Activated naive CD8-positive, alpha-beta T cell treated with anti-CD3 and anti-CD28 coated beads, Interleukin-2, amount 10 ng/mL, durations not matched to agents 7 days and 5 days (primary cell): ENCODE results near the gene XPO6. TPM values are rescaled to one million over a fixed set of nuclear protein-coding genes. Genes with fewer than 3 reads are reported as not detected.
"Not testable (repeated sequence)": the region's sequence is repeated elsewhere in the genome, so short reads cannot be mapped to it uniquely, and the experiment has no call there.

ENCODE experiments used
- ATAC-seq: fragments of 150-1000 bp; cut with Tn5 transposase; one replicate; pipeline ENCODE4 v1.10.0; 2021; ENCODE audit warnings: low read depth, moderate library complexity
- POLR2A ChIA-PET: fragments of 350-600 bp; sonication (Branson Sonifier 250); formaldehyde crosslinking; loops from one replicate; lab custom pipeline; 2021; ENCODE audit warnings: antibody characterized with exemption; lab: Charles Lee
- DNase-seq: peaks from one replicate; pipeline ENCODE4 v3.0.0; 2021
- H3K27ac Mint-ChIP-seq: one replicate; pipeline ENCODE4 v1.8.0; 2022; ENCODE audit warnings: mild to moderate bottlenecking, mixed read lengths
- H3K27me3 Mint-ChIP-seq: one replicate; pipeline ENCODE4 v1.8.0; 2022; ENCODE audit warnings: mild to moderate bottlenecking, moderate library complexity, mixed read lengths
- H3K36me3 Mint-ChIP-seq: one replicate; pipeline ENCODE4 v1.8.0; 2021; ENCODE audit warnings: mild to moderate bottlenecking, mixed read lengths
- H3K4me1 Mint-ChIP-seq: one replicate; pipeline ENCODE4 v1.8.0; 2021; ENCODE audit warnings: mixed read lengths
- H3K4me3 Mint-ChIP-seq: one replicate; pipeline ENCODE4 v1.8.0; 2022; ENCODE audit warnings: mild to moderate bottlenecking, moderate library complexity, mixed read lengths
- H3K9me3 Mint-ChIP-seq: one replicate; pipeline ENCODE4 v1.8.0; 2021; ENCODE audit warnings: mixed read lengths
- total RNA-seq, 2 experiments: library from RNA; stranded (reverse); gene quantifications; one replicate each; pipeline ENCODE4 v1.2.3, GENCODE V29; 2021

XPO6 gene
- total RNA-seq = 100 to 1,000 TPM; 261 to 280 TPM

GRCh38 chr16:28211758-28212531 is at the start of gene XPO6:
Gene XPO6, minus strand, starts transcription at chr16:28211965. Its CDS starts 597 bp downstream, at chr16:28211368.
- peak within 1 kb of the TSS; percentile 95 for H3K27ac Mint-ChIP-seq
- H3K4me1 Mint-ChIP-seq = peaks cover 23% of the 10 kb centered on the region
- H3K27me3 Mint-ChIP-seq = no peaks in the 10 kb centered on the region
- peak within 1 kb of the TSS; percentile 97 for H3K4me3 Mint-ChIP-seq
- POLR2A ChIA-PET = interaction anchor here (0.8 to 6.9 kb wide), 15 partner anchors 13 to 79 kb away, joined by 3 to 71 read pairs (median 4); no protein-coding TSS in a partner anchor
- peak; percentile 100 for DNase-seq
- peaks cover 23% of the 10 kb centered on the region for H3K36me3 Mint-ChIP-seq
- ATAC-seq = peak; percentile 80
- peaks cover 1% of the 10 kb centered on the region for H3K9me3 Mint-ChIP-seq

- H3K9me3 Mint-ChIP-seq = no peaks in the 10 kb centered on the region
- POLR2A ChIA-PET = interaction anchor here (0.5 to 0.6 kb wide), 2 partner anchors 61 to 128 kb away, joined by 3 to 4 read pairs; no protein-coding TSS in a partner anchor
- peaks cover 11% of the 10 kb centered on the region for H3K27me3 Mint-ChIP-seq
- H3K27ac Mint-ChIP-seq = no peak overlapping the region
- H3K4me1 Mint-ChIP-seq = peaks cover 9% of the 10 kb centered on the region
- no peaks in the 10 kb centered on the region for H3K36me3 Mint-ChIP-seq
- no peak overlapping the region for H3K4me3 Mint-ChIP-seq
- ATAC-seq = no peak
- no peak for DNase-seq
Observed at GRCh38 chr16:28260193-28260592, 48.4 kb upstream of the XPO6 start.

GRCh38 chr16:28259781-28260150 is 48.0 kb upstream of the XPO6 start:
- no peak for DNase-seq
- peak overlapping the region; percentile 55 for H3K27ac Mint-ChIP-seq
- H3K9me3 Mint-ChIP-seq = no peaks in the 10 kb centered on the region
- H3K4me3 Mint-ChIP-seq = no peak overlapping the region
- no peaks in the 10 kb centered on the region for H3K36me3 Mint-ChIP-seq
- H3K27me3 Mint-ChIP-seq = peaks cover 7% of the 10 kb centered on the region
- no peak for ATAC-seq
- POLR2A ChIA-PET = interaction anchor here (0.5 kb wide), 1 partner anchor 128 kb away, joined by 4 read pairs; no protein-coding TSS in a partner anchor
- peaks cover 9% of the 10 kb centered on the region for H3K4me1 Mint-ChIP-seq

GRCh38 chr16:28259091-28259780 is 47.5 kb upstream of the XPO6 start:
- H3K4me3 Mint-ChIP-seq = no peak overlapping the region
- peak overlapping the region; percentile 55 for H3K27ac Mint-ChIP-seq
- DNase-seq = no peak
- peaks cover 7% of the 10 kb centered on the region for H3K27me3 Mint-ChIP-seq
- H3K9me3 Mint-ChIP-seq = no peaks in the 10 kb centered on the region
- no peaks in the 10 kb centered on the region for H3K36me3 Mint-ChIP-seq
- POLR2A ChIA-PET = interaction anchor here (0.5 kb wide), 1 partner anchor 127 kb away, joined by 4 read pairs; no protein-coding TSS in a partner anchor
- peak; percentile 74 for ATAC-seq
- H3K4me1 Mint-ChIP-seq = peaks cover 9% of the 10 kb centered on the region

- Mint-ChIP-seq H3K36me3 (no peaks in the 10 kb centered on the region), H3K27me3 (peaks cover 4% of the 10 kb centered on the region), H3K9me3 (no peaks in the 10 kb centered on the region), H3K4me3 (no peak overlapping the region), H3K27ac (no peak overlapping the region), H3K4me1 (peaks cover 9% of the 10 kb centered on the region)
- DNase-seq = no peak
- ATAC-seq = no peak
- POLR2A ChIA-PET = no interaction called here
Observed at GRCh38 chr16:28258567-28258966, 46.8 kb upstream of the XPO6 start.

- Mint-ChIP-seq H3K27ac (no peak overlapping the region), H3K4me1 (peaks cover 9% of the 10 kb centered on the region), H3K36me3 (no peaks in the 10 kb centered on the region), H3K9me3 (peaks cover 4% of the 10 kb centered on the region), H3K27me3 (peaks cover 3% of the 10 kb centered on the region), H3K4me3 (no peak overlapping the region)
- ATAC-seq (no peak), DNase-seq (no peak)
- POLR2A ChIA-PET = no interaction called here
Observed at GRCh38 chr16:28257256-28257655, 45.5 kb upstream of the XPO6 start.

GRCh38 chr16:28255838-28256237 is 44.1 kb upstream of the XPO6 start:
- Mint-ChIP-seq H3K4me1 (peaks cover 9% of the 10 kb centered on the region), H3K27me3 (peaks cover under 1% of the 10 kb centered on the region), H3K4me3 (no peak overlapping the region), H3K27ac (no peak overlapping the region), H3K36me3 (no peaks in the 10 kb centered on the region), H3K9me3 (peaks cover 7% of the 10 kb centered on the region)
- DNase-seq (no peak), ATAC-seq (no peak)
- POLR2A ChIA-PET = no interaction called here

GRCh38 chr16:28254158-28254557 is 42.4 kb upstream of the XPO6 start:
- Mint-ChIP-seq H3K4me3 (no peak overlapping the region), H3K27ac (no peak overlapping the region), H3K36me3 (no peaks in the 10 kb centered on the region), H3K27me3 (no peaks in the 10 kb centered on the region), H3K9me3 (peaks cover 7% of the 10 kb centered on the region), H3K4me1 (no peaks in the 10 kb centered on the region)
- DNase-seq = no peak
- POLR2A ChIA-PET = no interaction called here
- no peak for ATAC-seq

- H3K4me3 Mint-ChIP-seq = no peak overlapping the region
- no peak for DNase-seq
- POLR2A ChIA-PET = no interaction called here
- no peaks in the 10 kb centered on the region for H3K4me1 Mint-ChIP-seq
- no peak for ATAC-seq
- no peaks in the 10 kb centered on the region for H3K36me3 Mint-ChIP-seq
- H3K27ac Mint-ChIP-seq = no peak overlapping the region
- H3K9me3 Mint-ChIP-seq = peaks cover 7% of the 10 kb centered on the region
- no peaks in the 10 kb centered on the region for H3K27me3 Mint-ChIP-seq
Observed at GRCh38 chr16:28250999-28251398, 39.2 kb upstream of the XPO6 start.

- ATAC-seq, DNase-seq, POLR2A ChIA-PET, H3K27me3 Mint-ChIP-seq, H3K36me3 Mint-ChIP-seq, H3K4me3 Mint-ChIP-seq, H3K27ac Mint-ChIP-seq, H3K4me1 Mint-ChIP-seq, H3K9me3 Mint-ChIP-seq: not testable (repeated sequence)
Observed at GRCh38 chr16:28249483-28249882, 37.7 kb upstream of the XPO6 start.

- Mint-ChIP-seq H3K9me3 (peaks cover 2% of the 10 kb centered on the region), H3K36me3 (no peaks in the 10 kb centered on the region), H3K27ac (no peak overlapping the region), H3K4me3 (no peak overlapping the region), H3K4me1 (no peaks in the 10 kb centered on the region), H3K27me3 (peaks cover 2% of the 10 kb centered on the region)
- no peak for ATAC-seq
- DNase-seq = no peak
- POLR2A ChIA-PET = no interaction called here
Observed at GRCh38 chr16:28241924-28242323, 30.2 kb upstream of the XPO6 start.

GRCh38 chr16:28237754-28238357 is 26.1 kb upstream of the XPO6 start:
- Mint-ChIP-seq H3K27ac (no peak overlapping the region), H3K4me3 (no peak overlapping the region), H3K27me3 (peaks cover 5% of the 10 kb centered on the region), H3K36me3 (peaks cover 2% of the 10 kb centered on the region), H3K4me1 (no peaks in the 10 kb centered on the region), H3K9me3 (peaks cover 4% of the 10 kb centered on the region)
- POLR2A ChIA-PET = interaction anchor here (0.6 to 0.7 kb wide), 2 partner anchors 26 to 31 kb away, joined by 3 read pairs; partner anchors contain the start of gene XPO6
- DNase-seq (no peak), ATAC-seq (no peak)

- no peak for DNase-seq
- Mint-ChIP-seq H3K27me3 (peaks cover 8% of the 10 kb centered on the region), H3K27ac (no peak overlapping the region), H3K9me3 (peaks cover 2% of the 10 kb centered on the region), H3K36me3 (peaks cover 2% of the 10 kb centered on the region), H3K4me1 (no peaks in the 10 kb centered on the region), H3K4me3 (no peak overlapping the region)
- POLR2A ChIA-PET = no interaction called here
- ATAC-seq = no peak
Observed at GRCh38 chr16:28231763-28232162, 20.0 kb upstream of the XPO6 start.
